ENCODE measurements around the gene UGDH.
"Not testable (repeated sequence)": the region's sequence is repeated elsewhere in the genome, so short reads cannot be mapped to it uniquely, and the experiment has no call there.

Gene UGDH

GRCh38 chr4:39494354-39494753 is 32.9 kb downstream of the UGDH start:
- DNase-seq (ENCODE audit: low read depth): no peak

- no peak for DNase-seq (ENCODE audit: low read depth)
These were observed 36.9 kb downstream of the UGDH start for GRCh38 chr4:39490322-39490721.

GRCh38 chr4:39486221-39486804 is 40.9 kb downstream of the UGDH start:
- DNase-seq (ENCODE audit: low read depth): no peak

- DNase-seq (ENCODE audit: low read depth): no peak
These were observed 42.5 kb downstream of the UGDH start for GRCh38 chr4:39484582-39485272.

GRCh38 chr4:39480902-39481695 is 46.1 kb downstream of the UGDH start:
- DNase-seq (ENCODE audit: low read depth): no peak

- DNase-seq (ENCODE audit: low read depth): no peak
These were observed 47.0 kb downstream of the UGDH start for GRCh38 chr4:39480251-39480650.

- no peak for DNase-seq (ENCODE audit: low read depth)
These were observed 50.9 kb downstream of the UGDH start for GRCh38 chr4:39476187-39476895.

- DNase-seq (ENCODE audit: low read depth): no peak
These were observed 54.8 kb downstream of the UGDH start for GRCh38 chr4:39472396-39472795.

- no peak for DNase-seq (ENCODE audit: low read depth)
These were observed 56.8 kb downstream of the UGDH start for GRCh38 chr4:39470402-39470801.

- no peak for DNase-seq (ENCODE audit: low read depth)
These were observed 57.7 kb downstream of the UGDH start for GRCh38 chr4:39469429-39470077.

- no peak for DNase-seq (ENCODE audit: low read depth)
These were observed 59.8 kb downstream of the UGDH start for GRCh38 chr4:39467464-39467863.

GRCh38 chr4:39466747-39467146 is 60.5 kb downstream of the UGDH start:
- no peak for DNase-seq (ENCODE audit: low read depth)

- no peak for DNase-seq (ENCODE audit: low read depth)
These were observed 62.2 kb downstream of the UGDH start for GRCh38 chr4:39464886-39465501.

- peak; percentile 93 for DNase-seq (ENCODE audit: low read depth)
These were observed 68.5 kb downstream of the UGDH start, which contains the start of the genes LIAS and RPL9 for GRCh38 chr4:39458505-39459300. TSS of gene LIAS (plus strand) at chr4:39459056. CDS start at chr4:39459118, 62 bp downstream. TSS of gene RPL9 (minus strand) at chr4:39458922. CDS start at chr4:39458439, 483 bp downstream.

- not testable (repeated sequence) for DNase-seq (ENCODE audit: low read depth)
These were observed 69.1 kb downstream of the UGDH start for GRCh38 chr4:39458161-39458504.

GRCh38 chr4:39456946-39457763 is 70.1 kb downstream of the UGDH start:
- DNase-seq (ENCODE audit: low read depth): no peak

- no peak for DNase-seq (ENCODE audit: low read depth)
These were observed 71.8 kb downstream of the UGDH start for GRCh38 chr4:39455486-39455885.

- no peak for DNase-seq (ENCODE audit: low read depth)
These were observed 73.5 kb downstream of the UGDH start for GRCh38 chr4:39453738-39454137.

- DNase-seq (ENCODE audit: low read depth): no peak
These were observed 74.2 kb downstream of the UGDH start for GRCh38 chr4:39452860-39453587.
